ENCODE data around the gene CTDSPL. TPM values are rescaled to one million over a fixed set of nuclear protein-coding genes. Genes with fewer than 3 reads are reported as not detected.

CTDSPL gene
- total RNA-seq, 1 experiment from 2014 or later = 34.4 TPM

GRCh38 chr3:38029400-38030125, 167.9 kb downstream of the CTDSPL start, which contains the start of gene PLCD1:
PLCD1 (minus strand) TSS chr3:38029642; CDS start chr3:38029539, 103 bp downstream.
- BruUV-seq (replicated peaks) = no TSS peak
- intact Hi-C loops (cut with micrococcal nuclease) = no loop called here
- H3K4me3 ChIP-seq (replicated peaks in 1 of 2; ENCODE audit: low read depth in 1 of 2, low read length in 2 of 2) = peak within 1 kb of the TSS; percentile 32 to 41
- peak within 1 kb of the TSS; percentile 35; the same call in 1 of the 2 replicates for H3K27ac ChIP-seq (ENCODE audit: low read depth, low read length)
- H3K36me3 ChIP-seq (ENCODE audit: control insufficient read depth in 1 of 2, insufficient read depth in 2 of 2, low read length in 2 of 2) = no peaks in the 10 kb centered on the region
- H2AFZ ChIP-seq (ENCODE audit: low read depth, low read length, poor library complexity, severe bottlenecking) = no peak within 1 kb of the TSS
- H3K9me3 ChIP-seq (ENCODE audit: control insufficient read depth in 1 of 2, insufficient read depth in 1 of 2, low read depth in 1 of 2, low read length in 2 of 2) = no peaks in the 10 kb centered on the region
- no peak for DNase-seq (ENCODE audit: low read depth, low spot score)
- no peaks in the 10 kb centered on the region for H3K27me3 ChIP-seq (ENCODE audit: insufficient read depth, low read length)
- ChIA-PET RAD21 (ENCODE audit: low non-redundant PET in 1 of 2, low total read pairs in 2 of 2, uncharacterized antibody in 2 of 2, unreplicated experiment in 2 of 2) (no interaction called here), CTCF (no interaction called here), POLR2A (interaction anchor here (0.7 kb wide), 1 partner anchor 109 kb away, joined by 3 read pairs; no protein-coding TSS in a partner anchor)
- ATAC-seq = no peak
- peak within 1 kb of the TSS; percentile 30 for H3K9ac ChIP-seq (ENCODE audit: low read length)
- no peak for TF ChIP-seq POLR2A (IDR thresholded peaks at IDR 0.05; ENCODE audit: borderline replicate concordance, extremely low read depth, insufficient read depth, insufficient read length)
- TF ChIP-seq ZBTB33 (IDR thresholded peaks at IDR 0.05; ENCODE audit: extremely low read depth, insufficient replicate concordance, low read length) = no peak
- no peak for TF ChIP-seq ATF3 (IDR thresholded peaks at IDR 0.05)
- H3K4me1 ChIP-seq (ENCODE audit: control insufficient read depth in 1 of 2, insufficient read depth in 2 of 2, low read length in 2 of 2) = peaks cover 29 to 44% of the 10 kb centered on the region in 2 experiments
- H3K9me2 ChIP-seq (ENCODE audit: insufficient read depth) = no peaks in the 10 kb centered on the region
- no peaks in the 10 kb centered on the region for H3K79me2 ChIP-seq (ENCODE audit: insufficient read depth, low read length)
- peak within 1 kb of the TSS; percentile 76 for H3K4me2 ChIP-seq (ENCODE audit: low read length)
- H4K20me1 ChIP-seq (ENCODE audit: insufficient read depth) = no peaks in the 10 kb centered on the region

Measured in HCT116 (cell line).